Measurements from ENCODE around the gene HMGXB3.
A peak's percentile ranks its signal among the peaks of the same experiment; 100 is the strongest.

Gene HMGXB3

GRCh38 chr5:149979896-149980295 lies 20.6 kb upstream of the HMGXB3 start:
- no peak for TF ChIP-seq CTCF (IDR thresholded peaks at IDR 0.05; ENCODE audit: unreplicated experiment in 3 of 3)
- H3K27me3 Mint-ChIP-seq (ENCODE audit: low read depth): no peaks in the 10 kb centered on the region
- no peaks in the 10 kb centered on the region for H3K4me1 Mint-ChIP-seq
- H3K36me3 Mint-ChIP-seq (ENCODE audit: low read depth): peaks cover 31% of the 10 kb centered on the region
- peak overlapping the region in 1 of 3 experiments; percentile 20 for H3K27ac Mint-ChIP-seq
- no peak overlapping the region for H3K4me3 Mint-ChIP-seq
- H3K9me3 Mint-ChIP-seq: no peaks in the 10 kb centered on the region

GRCh38 chr5:149981206-149981605 lies 19.3 kb upstream of the HMGXB3 start:
- no peak for TF ChIP-seq CTCF (IDR thresholded peaks at IDR 0.05; ENCODE audit: unreplicated experiment in 3 of 3)
- peaks cover 29% of the 10 kb centered on the region for H3K36me3 Mint-ChIP-seq (ENCODE audit: low read depth)
- no peaks in the 10 kb centered on the region for H3K4me1 Mint-ChIP-seq
- no peaks in the 10 kb centered on the region for H3K27me3 Mint-ChIP-seq (ENCODE audit: low read depth)
- no peak overlapping the region for H3K27ac Mint-ChIP-seq
- no peaks in the 10 kb centered on the region for H3K9me3 Mint-ChIP-seq
- H3K4me3 Mint-ChIP-seq: no peak overlapping the region

GRCh38 chr5:149982505-149982904 lies 18.0 kb upstream of the HMGXB3 start:
- H3K27ac Mint-ChIP-seq: no peak overlapping the region
- TF ChIP-seq CTCF (IDR thresholded peaks at IDR 0.05; ENCODE audit: unreplicated experiment in 3 of 3): no peak
- H3K4me1 Mint-ChIP-seq: no peaks in the 10 kb centered on the region
- no peak overlapping the region for H3K4me3 Mint-ChIP-seq
- H3K9me3 Mint-ChIP-seq: no peaks in the 10 kb centered on the region
- H3K27me3 Mint-ChIP-seq (ENCODE audit: low read depth): no peaks in the 10 kb centered on the region
- peaks cover 27% of the 10 kb centered on the region for H3K36me3 Mint-ChIP-seq (ENCODE audit: low read depth)

GRCh38 chr5:149988126-149988525 lies 12.4 kb upstream of the HMGXB3 start:
- H3K27me3 Mint-ChIP-seq (ENCODE audit: low read depth): no peaks in the 10 kb centered on the region
- no peaks in the 10 kb centered on the region for H3K9me3 Mint-ChIP-seq
- H3K4me1 Mint-ChIP-seq: no peaks in the 10 kb centered on the region

GRCh38 chr5:149990518-149991376 lies 9.8 kb upstream of the HMGXB3 start:
- Mint-ChIP-seq H3K27me3 (ENCODE audit: low read depth) (no peaks in the 10 kb centered on the region), H3K9me3 (no peaks in the 10 kb centered on the region), H3K4me1 (no peaks in the 10 kb centered on the region), H3K4me3 (no peak overlapping the region), H3K27ac (no peak overlapping the region), H3K36me3 (ENCODE audit: low read depth) (peaks cover 8% of the 10 kb centered on the region)
- peak; percentile 90 to 97 (median 93) for TF ChIP-seq CTCF (IDR thresholded peaks at IDR 0.05; ENCODE audit: unreplicated experiment in 3 of 3)

More at GRCh38 chr5:149988126-149988525, 12.4 kb upstream of the HMGXB3 start:
- no peaks in the 10 kb centered on the region for H3K36me3 Mint-ChIP-seq (ENCODE audit: low read depth)
- H3K4me3 Mint-ChIP-seq: no peak overlapping the region
- H3K27ac Mint-ChIP-seq: no peak overlapping the region
- TF ChIP-seq CTCF (IDR thresholded peaks at IDR 0.05; ENCODE audit: unreplicated experiment in 3 of 3): no peak

GRCh38 chr5:149993471-149993870 lies 7.1 kb upstream of the HMGXB3 start:
- no peak overlapping the region for H3K27ac Mint-ChIP-seq
- no peak overlapping the region for H3K4me3 Mint-ChIP-seq
- H3K4me1 Mint-ChIP-seq: peaks cover under 1% of the 10 kb centered on the region
- peaks cover 11% of the 10 kb centered on the region for H3K36me3 Mint-ChIP-seq (ENCODE audit: low read depth)
- no peaks in the 10 kb centered on the region for H3K9me3 Mint-ChIP-seq
- no peak for TF ChIP-seq CTCF (IDR thresholded peaks at IDR 0.05; ENCODE audit: unreplicated experiment in 3 of 3)
- H3K27me3 Mint-ChIP-seq (ENCODE audit: low read depth): no peaks in the 10 kb centered on the region
